Measurements from ENCODE around the gene FAM3B.

The FAM3B gene

GRCh38 chr21:41367945-41368734 lies 51.5 kb downstream of the FAM3B start:
- no peak for DNase-seq (ENCODE audit: low read depth in 2 of 2)

GRCh38 chr21:41368735-41369104 lies 52.1 kb downstream of the FAM3B start:
- no peak for DNase-seq (ENCODE audit: low read depth in 2 of 2)

- DNase-seq (ENCODE audit: low read depth in 2 of 2), result no peak
Measured at GRCh38 chr21:41369105-41369919, 52.7 kb downstream of the FAM3B start.

- no peak for DNase-seq (ENCODE audit: low read depth in 2 of 2)
Measured at GRCh38 chr21:41369920-41370839, 53.6 kb downstream of the FAM3B start.

- no peak for DNase-seq (ENCODE audit: low read depth in 2 of 2)
Measured at GRCh38 chr21:41370840-41371684, 54.5 kb downstream of the FAM3B start.

GRCh38 chr21:41371685-41372030 lies 55.1 kb downstream of the FAM3B start:
- DNase-seq (ENCODE audit: low read depth in 2 of 2), result no peak

- DNase-seq (ENCODE audit: low read depth in 2 of 2), result no peak
Measured at GRCh38 chr21:41373253-41373652, 56.7 kb downstream of the FAM3B start.

- DNase-seq (ENCODE audit: low read depth in 2 of 2), result no peak
Measured at GRCh38 chr21:41373763-41374162, 57.2 kb downstream of the FAM3B start.

GRCh38 chr21:41374177-41374712 lies 57.6 kb downstream of the FAM3B start:
- no peak for DNase-seq (ENCODE audit: low read depth in 2 of 2)

GRCh38 chr21:41374867-41375533 lies 58.4 kb downstream of the FAM3B start:
- no peak for DNase-seq (ENCODE audit: low read depth in 2 of 2)

GRCh38 chr21:41375875-41376274 lies 59.3 kb downstream of the FAM3B start:
- DNase-seq (ENCODE audit: low read depth in 2 of 2), result no peak

- DNase-seq (ENCODE audit: low read depth in 2 of 2), result no peak
Measured at GRCh38 chr21:41377715-41378114, 61.1 kb downstream of the FAM3B start.

GRCh38 chr21:41378849-41379248 lies 62.2 kb downstream of the FAM3B start:
- no peak for DNase-seq (ENCODE audit: low read depth in 2 of 2)

- DNase-seq (ENCODE audit: low read depth in 2 of 2), result no peak
Measured at GRCh38 chr21:41379901-41380300, 63.3 kb downstream of the FAM3B start.

GRCh38 chr21:41381731-41382130 lies 65.1 kb downstream of the FAM3B start:
- DNase-seq (ENCODE audit: low read depth in 2 of 2), result no peak

- no peak for DNase-seq (ENCODE audit: low read depth in 2 of 2)
Measured at GRCh38 chr21:41387042-41387819, 70.6 kb downstream of the FAM3B start.

GRCh38 chr21:41387824-41388223 lies 71.2 kb downstream of the FAM3B start:
- DNase-seq (ENCODE audit: low read depth in 2 of 2), result no peak

GRCh38 chr21:41388259-41388658 lies 71.7 kb downstream of the FAM3B start:
- DNase-seq (ENCODE audit: low read depth in 2 of 2), result no peak

- no peak for DNase-seq (ENCODE audit: low read depth in 2 of 2)
Measured at GRCh38 chr21:41390043-41390639, 73.5 kb downstream of the FAM3B start.

Measured in stimulated activated CD8-positive, alpha-beta memory T cell treated with anti-CD3 and anti-CD28 coated beads, Interleukin-7, amount 100 ng/mL, for 1 hour (primary cell).